ENCODE measurements around the gene WDR5. TPM values are rescaled to one million over a fixed set of nuclear protein-coding genes. Genes with fewer than 3 reads are reported as not detected.

The WDR5 gene
- total RNA-seq, 1 experiment from 2014 or later: 62.5 TPM

DNA sequence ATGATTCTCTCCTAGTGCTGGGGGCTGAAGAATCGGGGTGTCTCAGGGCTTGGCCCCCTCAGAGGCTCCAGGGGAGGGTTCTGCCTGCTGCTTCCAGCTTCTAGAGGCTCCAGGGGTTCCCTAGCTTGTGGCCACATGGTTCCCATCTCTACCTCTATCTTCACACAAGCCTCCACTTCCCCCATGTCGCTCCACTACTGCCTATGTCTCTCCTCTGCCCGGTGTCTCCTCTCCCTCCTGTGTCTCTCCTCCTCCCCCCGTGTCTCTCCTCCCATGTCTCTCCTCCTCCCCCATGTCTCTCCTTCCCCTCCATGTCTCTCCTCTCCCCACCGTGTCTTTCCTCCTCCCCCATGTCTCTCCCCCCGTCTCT lies 40.7 kb downstream of the WDR5 start (continued):
- TF ChIP-seq, protein P1, sequence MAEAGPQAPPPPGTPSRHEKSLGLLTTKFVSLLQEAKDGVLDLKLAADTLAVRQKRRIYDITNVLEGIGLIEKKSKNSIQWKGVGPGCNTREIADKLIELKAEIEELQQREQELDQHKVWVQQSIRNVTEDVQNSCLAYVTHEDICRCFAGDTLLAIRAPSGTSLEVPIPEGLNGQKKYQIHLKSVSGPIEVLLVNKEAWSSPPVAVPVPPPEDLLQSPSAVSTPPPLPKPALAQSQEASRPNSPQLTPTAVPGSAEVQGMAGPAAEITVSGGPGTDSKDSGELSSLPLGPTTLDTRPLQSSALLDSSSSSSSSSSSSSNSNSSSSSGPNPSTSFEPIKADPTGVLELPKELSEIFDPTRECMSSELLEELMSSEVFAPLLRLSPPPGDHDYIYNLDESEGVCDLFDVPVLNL (CRISPR knock-in tag; IDR thresholded peaks at IDR 0.05; ENCODE audit: borderline replicate concordance, low read depth): no peak
- TF ChIP-seq TCF7 (CRISPR knock-in tag; IDR thresholded peaks at IDR 0.05; ENCODE audit: low read depth): no peak
- TF ChIP-seq MYBL2 (CRISPR knock-in tag; IDR thresholded peaks at IDR 0.05): no peak
- TF ChIP-seq RORB (CRISPR knock-in tag; IDR thresholded peaks at IDR 0.05): no peak
- TF ChIP-seq FOXK1 (CRISPR knock-in tag; IDR thresholded peaks at IDR 0.05): no peak
- no peak for TF ChIP-seq PRRX2 (CRISPR knock-in tag; IDR thresholded peaks at IDR 0.05)
- no peak for TF ChIP-seq ZNF219 (CRISPR knock-in tag; IDR thresholded peaks at IDR 0.05; ENCODE audit: borderline replicate concordance)
- TF ChIP-seq, protein P2, sequence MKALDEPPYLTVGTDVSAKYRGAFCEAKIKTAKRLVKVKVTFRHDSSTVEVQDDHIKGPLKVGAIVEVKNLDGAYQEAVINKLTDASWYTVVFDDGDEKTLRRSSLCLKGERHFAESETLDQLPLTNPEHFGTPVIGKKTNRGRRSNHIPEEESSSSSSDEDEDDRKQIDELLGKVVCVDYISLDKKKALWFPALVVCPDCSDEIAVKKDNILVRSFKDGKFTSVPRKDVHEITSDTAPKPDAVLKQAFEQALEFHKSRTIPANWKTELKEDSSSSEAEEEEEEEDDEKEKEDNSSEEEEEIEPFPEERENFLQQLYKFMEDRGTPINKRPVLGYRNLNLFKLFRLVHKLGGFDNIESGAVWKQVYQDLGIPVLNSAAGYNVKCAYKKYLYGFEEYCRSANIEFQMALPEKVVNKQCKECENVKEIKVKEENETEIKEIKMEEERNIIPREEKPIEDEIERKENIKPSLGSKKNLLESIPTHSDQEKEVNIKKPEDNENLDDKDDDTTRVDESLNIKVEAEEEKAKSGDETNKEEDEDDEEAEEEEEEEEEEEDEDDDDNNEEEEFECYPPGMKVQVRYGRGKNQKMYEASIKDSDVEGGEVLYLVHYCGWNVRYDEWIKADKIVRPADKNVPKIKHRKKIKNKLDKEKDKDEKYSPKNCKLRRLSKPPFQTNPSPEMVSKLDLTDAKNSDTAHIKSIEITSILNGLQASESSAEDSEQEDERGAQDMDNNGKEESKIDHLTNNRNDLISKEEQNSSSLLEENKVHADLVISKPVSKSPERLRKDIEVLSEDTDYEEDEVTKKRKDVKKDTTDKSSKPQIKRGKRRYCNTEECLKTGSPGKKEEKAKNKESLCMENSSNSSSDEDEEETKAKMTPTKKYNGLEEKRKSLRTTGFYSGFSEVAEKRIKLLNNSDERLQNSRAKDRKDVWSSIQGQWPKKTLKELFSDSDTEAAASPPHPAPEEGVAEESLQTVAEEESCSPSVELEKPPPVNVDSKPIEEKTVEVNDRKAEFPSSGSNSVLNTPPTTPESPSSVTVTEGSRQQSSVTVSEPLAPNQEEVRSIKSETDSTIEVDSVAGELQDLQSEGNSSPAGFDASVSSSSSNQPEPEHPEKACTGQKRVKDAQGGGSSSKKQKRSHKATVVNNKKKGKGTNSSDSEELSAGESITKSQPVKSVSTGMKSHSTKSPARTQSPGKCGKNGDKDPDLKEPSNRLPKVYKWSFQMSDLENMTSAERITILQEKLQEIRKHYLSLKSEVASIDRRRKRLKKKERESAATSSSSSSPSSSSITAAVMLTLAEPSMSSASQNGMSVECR (CRISPR knock-in tag; IDR thresholded peaks at IDR 0.05; ENCODE audit: borderline replicate concordance): no peak
- TF ChIP-seq, protein P3, sequence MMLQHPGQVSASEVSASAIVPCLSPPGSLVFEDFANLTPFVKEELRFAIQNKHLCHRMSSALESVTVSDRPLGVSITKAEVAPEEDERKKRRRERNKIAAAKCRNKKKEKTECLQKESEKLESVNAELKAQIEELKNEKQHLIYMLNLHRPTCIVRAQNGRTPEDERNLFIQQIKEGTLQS (CRISPR knock-in tag; conservative IDR thresholded peaks at IDR 0.05): no peak
- no peak for TF ChIP-seq NFYB (CRISPR knock-in tag; conservative IDR thresholded peaks at IDR 0.05; ENCODE audit: low read depth)

DNA sequence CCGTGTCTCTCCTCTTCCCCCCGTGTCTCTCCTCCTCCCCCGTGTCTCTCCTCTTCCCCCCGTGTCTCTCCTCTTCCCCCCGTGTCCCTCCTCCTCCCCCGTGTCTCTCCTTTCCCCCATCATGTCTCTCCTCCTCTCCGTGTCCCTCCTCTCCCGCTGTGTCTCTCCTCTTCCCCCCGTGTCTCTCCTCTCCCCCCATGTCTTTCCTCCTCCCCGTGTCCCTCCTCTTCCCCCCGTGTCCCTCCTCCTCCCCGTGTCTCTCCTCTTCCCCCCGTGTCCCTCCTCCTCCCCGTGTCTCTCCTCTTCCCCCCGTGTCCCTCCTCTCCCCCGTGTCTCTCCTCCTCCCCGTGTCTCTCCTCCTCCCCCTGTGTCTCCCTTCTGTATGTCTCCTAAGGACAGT lies 41.3 kb downstream of the WDR5 start:
- Mint-ChIP-seq H3K4me1 (peaks cover 3% of the 10 kb centered on the region), H3K4me3 (no peak overlapping the region), H3K36me3 (no peaks in the 10 kb centered on the region), H3K9me3 (peaks cover 2% of the 10 kb centered on the region), H3K27ac (no peak overlapping the region), H3K27me3 (ENCODE audit: low read depth) (no peaks in the 10 kb centered on the region)
- CTCF ChIA-PET: interaction anchor here (2.6 to 3.3 kb wide), 3 partner anchors 41 to 266 kb away, joined by 13 to 35 read pairs (median 15); no protein-coding TSS in a partner anchor
- no peak for DNase-seq (ENCODE audit: low spot score)
- no peak for ATAC-seq
- POLR2A ChIA-PET: no interaction called here
- TF ChIP-seq PRRX2 (CRISPR knock-in tag; IDR thresholded peaks at IDR 0.05) (no peak), ZNF317 (CRISPR knock-in tag; IDR thresholded peaks at IDR 0.05; ENCODE audit: borderline replicate concordance, low read depth) (no peak), ELF4 (CRISPR knock-in tag; IDR thresholded peaks at IDR 0.05; ENCODE audit: low read depth) (no peak), HMGA2 (CRISPR knock-in tag; IDR thresholded peaks at IDR 0.05) (no peak), SOX15 (CRISPR knock-in tag; IDR thresholded peaks at IDR 0.05) (no peak)
- TF ChIP-seq, protein P3 (CRISPR knock-in tag; conservative IDR thresholded peaks at IDR 0.05): no peak
- TF ChIP-seq, protein P4, sequence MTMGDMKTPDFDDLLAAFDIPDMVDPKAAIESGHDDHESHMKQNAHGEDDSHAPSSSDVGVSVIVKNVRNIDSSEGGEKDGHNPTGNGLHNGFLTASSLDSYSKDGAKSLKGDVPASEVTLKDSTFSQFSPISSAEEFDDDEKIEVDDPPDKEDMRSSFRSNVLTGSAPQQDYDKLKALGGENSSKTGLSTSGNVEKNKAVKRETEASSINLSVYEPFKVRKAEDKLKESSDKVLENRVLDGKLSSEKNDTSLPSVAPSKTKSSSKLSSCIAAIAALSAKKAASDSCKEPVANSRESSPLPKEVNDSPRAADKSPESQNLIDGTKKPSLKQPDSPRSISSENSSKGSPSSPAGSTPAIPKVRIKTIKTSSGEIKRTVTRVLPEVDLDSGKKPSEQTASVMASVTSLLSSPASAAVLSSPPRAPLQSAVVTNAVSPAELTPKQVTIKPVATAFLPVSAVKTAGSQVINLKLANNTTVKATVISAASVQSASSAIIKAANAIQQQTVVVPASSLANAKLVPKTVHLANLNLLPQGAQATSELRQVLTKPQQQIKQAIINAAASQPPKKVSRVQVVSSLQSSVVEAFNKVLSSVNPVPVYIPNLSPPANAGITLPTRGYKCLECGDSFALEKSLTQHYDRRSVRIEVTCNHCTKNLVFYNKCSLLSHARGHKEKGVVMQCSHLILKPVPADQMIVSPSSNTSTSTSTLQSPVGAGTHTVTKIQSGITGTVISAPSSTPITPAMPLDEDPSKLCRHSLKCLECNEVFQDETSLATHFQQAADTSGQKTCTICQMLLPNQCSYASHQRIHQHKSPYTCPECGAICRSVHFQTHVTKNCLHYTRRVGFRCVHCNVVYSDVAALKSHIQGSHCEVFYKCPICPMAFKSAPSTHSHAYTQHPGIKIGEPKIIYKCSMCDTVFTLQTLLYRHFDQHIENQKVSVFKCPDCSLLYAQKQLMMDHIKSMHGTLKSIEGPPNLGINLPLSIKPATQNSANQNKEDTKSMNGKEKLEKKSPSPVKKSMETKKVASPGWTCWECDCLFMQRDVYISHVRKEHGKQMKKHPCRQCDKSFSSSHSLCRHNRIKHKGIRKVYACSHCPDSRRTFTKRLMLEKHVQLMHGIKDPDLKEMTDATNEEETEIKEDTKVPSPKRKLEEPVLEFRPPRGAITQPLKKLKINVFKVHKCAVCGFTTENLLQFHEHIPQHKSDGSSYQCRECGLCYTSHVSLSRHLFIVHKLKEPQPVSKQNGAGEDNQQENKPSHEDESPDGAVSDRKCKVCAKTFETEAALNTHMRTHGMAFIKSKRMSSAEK (CRISPR knock-in tag; IDR thresholded peaks at IDR 0.05; ENCODE audit: borderline replicate concordance): no peak
- TF ChIP-seq, protein P5, sequence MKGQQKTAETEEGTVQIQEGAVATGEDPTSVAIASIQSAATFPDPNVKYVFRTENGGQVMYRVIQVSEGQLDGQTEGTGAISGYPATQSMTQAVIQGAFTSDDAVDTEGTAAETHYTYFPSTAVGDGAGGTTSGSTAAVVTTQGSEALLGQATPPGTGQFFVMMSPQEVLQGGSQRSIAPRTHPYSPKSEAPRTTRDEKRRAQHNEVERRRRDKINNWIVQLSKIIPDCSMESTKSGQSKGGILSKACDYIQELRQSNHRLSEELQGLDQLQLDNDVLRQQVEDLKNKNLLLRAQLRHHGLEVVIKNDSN (CRISPR knock-in tag; IDR thresholded peaks at IDR 0.05): no peak
- TF ChIP-seq, protein P6, sequence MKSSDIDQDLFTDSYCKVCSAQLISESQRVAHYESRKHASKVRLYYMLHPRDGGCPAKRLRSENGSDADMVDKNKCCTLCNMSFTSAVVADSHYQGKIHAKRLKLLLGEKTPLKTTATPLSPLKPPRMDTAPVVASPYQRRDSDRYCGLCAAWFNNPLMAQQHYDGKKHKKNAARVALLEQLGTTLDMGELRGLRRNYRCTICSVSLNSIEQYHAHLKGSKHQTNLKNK (CRISPR knock-in tag; IDR thresholded peaks at IDR 0.05): no peak
